ENCODE data around the gene ATP5PO.

GRCh38 chr21:33869873-33870272, 45.7 kb downstream of the ATP5PO start:
- TF ChIP-seq, protein P1, sequence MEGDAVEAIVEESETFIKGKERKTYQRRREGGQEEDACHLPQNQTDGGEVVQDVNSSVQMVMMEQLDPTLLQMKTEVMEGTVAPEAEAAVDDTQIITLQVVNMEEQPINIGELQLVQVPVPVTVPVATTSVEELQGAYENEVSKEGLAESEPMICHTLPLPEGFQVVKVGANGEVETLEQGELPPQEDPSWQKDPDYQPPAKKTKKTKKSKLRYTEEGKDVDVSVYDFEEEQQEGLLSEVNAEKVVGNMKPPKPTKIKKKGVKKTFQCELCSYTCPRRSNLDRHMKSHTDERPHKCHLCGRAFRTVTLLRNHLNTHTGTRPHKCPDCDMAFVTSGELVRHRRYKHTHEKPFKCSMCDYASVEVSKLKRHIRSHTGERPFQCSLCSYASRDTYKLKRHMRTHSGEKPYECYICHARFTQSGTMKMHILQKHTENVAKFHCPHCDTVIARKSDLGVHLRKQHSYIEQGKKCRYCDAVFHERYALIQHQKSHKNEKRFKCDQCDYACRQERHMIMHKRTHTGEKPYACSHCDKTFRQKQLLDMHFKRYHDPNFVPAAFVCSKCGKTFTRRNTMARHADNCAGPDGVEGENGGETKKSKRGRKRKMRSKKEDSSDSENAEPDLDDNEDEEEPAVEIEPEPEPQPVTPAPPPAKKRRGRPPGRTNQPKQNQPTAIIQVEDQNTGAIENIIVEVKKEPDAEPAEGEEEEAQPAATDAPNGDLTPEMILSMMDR (IDR thresholded peaks at IDR 0.05; ENCODE audit: low read depth, low read length): no peak
- no peak for TF ChIP-seq EZH2phosphoT487 (IDR thresholded peaks at IDR 0.05; ENCODE audit: low read depth)
